ENCODE measurements around the gene LEO1. TPM values are rescaled to one million over a fixed set of nuclear protein-coding genes. Genes with fewer than 3 reads are reported as not detected.

LEO1 gene
- total RNA-seq, 4 donors from 2014 or later = 7.9 to 14.1 (median 10.5) TPM

DNA sequence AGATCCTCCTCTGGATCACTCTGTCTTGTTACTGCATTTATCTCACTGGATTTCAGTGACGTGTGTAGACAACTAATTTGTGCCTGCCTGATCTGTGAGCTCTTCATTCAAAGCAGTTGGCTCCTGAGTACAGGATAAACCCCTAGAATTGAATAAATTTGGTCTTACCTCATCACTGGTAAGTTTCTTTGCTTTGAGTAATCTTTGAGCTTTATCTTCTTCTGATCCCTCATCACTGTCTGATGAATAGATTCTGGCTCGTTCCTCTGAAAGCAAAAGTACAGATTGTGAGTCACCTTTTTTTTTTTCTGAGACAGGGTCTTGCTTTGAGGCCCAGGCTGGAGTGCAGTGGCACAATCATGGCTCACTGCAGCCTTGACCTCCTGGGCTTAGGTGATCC, 24.5 kb downstream of the LEO1 start:
- Histone ChIP-seq H3K36me3 (peaks cover 47 to 92% (median 79%) of the 10 kb centered on the region in 4 donors), H3K27me3 (no peaks in the 10 kb centered on the region), H3K27ac (replicated peaks in 1 of 4) (no peak overlapping the region), H3K9me3 (no peaks in the 10 kb centered on the region), H3K4me1 (no peaks in the 10 kb centered on the region), H3K4me3 (no peak overlapping the region)
- TF ChIP-seq, protein P1, sequence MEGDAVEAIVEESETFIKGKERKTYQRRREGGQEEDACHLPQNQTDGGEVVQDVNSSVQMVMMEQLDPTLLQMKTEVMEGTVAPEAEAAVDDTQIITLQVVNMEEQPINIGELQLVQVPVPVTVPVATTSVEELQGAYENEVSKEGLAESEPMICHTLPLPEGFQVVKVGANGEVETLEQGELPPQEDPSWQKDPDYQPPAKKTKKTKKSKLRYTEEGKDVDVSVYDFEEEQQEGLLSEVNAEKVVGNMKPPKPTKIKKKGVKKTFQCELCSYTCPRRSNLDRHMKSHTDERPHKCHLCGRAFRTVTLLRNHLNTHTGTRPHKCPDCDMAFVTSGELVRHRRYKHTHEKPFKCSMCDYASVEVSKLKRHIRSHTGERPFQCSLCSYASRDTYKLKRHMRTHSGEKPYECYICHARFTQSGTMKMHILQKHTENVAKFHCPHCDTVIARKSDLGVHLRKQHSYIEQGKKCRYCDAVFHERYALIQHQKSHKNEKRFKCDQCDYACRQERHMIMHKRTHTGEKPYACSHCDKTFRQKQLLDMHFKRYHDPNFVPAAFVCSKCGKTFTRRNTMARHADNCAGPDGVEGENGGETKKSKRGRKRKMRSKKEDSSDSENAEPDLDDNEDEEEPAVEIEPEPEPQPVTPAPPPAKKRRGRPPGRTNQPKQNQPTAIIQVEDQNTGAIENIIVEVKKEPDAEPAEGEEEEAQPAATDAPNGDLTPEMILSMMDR (IDR thresholded peaks at IDR 0.05) = no peak
- TF ChIP-seq EP300 (IDR thresholded peaks at IDR 0.05) = no peak
- TF ChIP-seq POLR2AphosphoS5 (IDR thresholded peaks at IDR 0.05) = no peak
- no peak for TF ChIP-seq POLR2A (IDR thresholded peaks at IDR 0.05; ENCODE audit: low read depth)
- DNase-seq (ENCODE audit: extremely low spot score) = no peak
- 100% methylated on average over 1 of the region's 2 CpGs for WGBS
- intact Hi-C loops (cut with DNase I) = no loop called here

DNA sequence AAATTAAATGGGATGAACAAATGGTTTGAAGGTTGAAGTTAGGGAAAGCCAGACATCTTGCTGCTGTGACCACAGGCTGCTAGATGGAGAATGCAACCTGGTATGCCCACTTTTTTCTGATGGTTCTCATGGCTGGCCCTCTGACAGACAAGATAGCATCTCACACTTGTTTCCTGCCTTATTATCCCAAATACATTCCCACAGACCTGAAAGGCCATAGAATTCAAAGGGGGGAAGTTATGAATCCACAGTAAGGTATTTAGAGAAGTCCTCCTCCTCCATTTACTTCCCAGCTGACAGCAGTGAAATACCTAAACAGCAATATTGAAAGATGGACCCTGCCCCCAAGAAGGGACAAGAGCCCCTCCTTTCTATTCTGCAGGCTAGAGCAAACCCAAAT, 32.4 kb downstream of the LEO1 start:
- H3K4me1 ChIP-seq = peaks cover 0 to 8% (median 3%) of the 10 kb centered on the region in 4 donors
- intact Hi-C loops (cut with DNase I) = no loop called here
- no peak for DNase-seq (ENCODE audit: extremely low spot score)
- H3K4me3 ChIP-seq = no peak overlapping the region
- H3K9me3 ChIP-seq = no peaks in the 10 kb centered on the region
- TF ChIP-seq POLR2A (IDR thresholded peaks at IDR 0.05; ENCODE audit: low read depth) (no peak), POLR2AphosphoS5 (IDR thresholded peaks at IDR 0.05) (no peak), EP300 (IDR thresholded peaks at IDR 0.05) (no peak)
- TF ChIP-seq, protein P1 (IDR thresholded peaks at IDR 0.05) = no peak
- H3K36me3 ChIP-seq = peaks cover 0 to 54% (median 34%) of the 10 kb centered on the region in 4 donors
- H3K27ac ChIP-seq (replicated peaks in 1 of 4) = no peak overlapping the region
- no peaks in the 10 kb centered on the region for H3K27me3 ChIP-seq

DNA sequence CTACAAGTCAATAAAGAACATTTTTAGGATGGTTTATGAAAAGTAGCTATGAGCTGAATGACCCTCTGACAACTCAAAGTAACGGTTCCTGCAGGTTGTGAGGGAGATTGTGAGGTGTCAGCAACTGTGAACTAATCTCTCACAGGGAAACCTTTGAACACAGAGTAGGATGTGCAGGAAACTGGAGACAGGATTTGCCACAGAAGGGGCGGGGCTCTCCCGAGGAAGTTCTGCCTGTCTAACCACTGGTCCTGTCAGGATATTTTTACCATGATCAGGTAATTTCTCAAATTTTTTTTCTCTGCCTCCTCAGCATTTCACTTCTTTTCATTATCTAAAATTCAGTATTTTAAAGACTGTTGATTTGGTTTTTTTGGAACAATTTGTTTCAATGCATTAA, 33.3 kb downstream of the LEO1 start:
- Histone ChIP-seq H3K36me3 (peaks cover 0 to 48% (median 29%) of the 10 kb centered on the region in 4 donors), H3K4me3 (no peak overlapping the region), H3K9me3 (no peaks in the 10 kb centered on the region), H3K4me1 (peaks cover 0 to 8% (median 3%) of the 10 kb centered on the region in 4 donors), H3K27ac (replicated peaks in 1 of 4) (no peak overlapping the region), H3K27me3 (no peaks in the 10 kb centered on the region)
- TF ChIP-seq POLR2AphosphoS5 (IDR thresholded peaks at IDR 0.05) = no peak
- no peak for TF ChIP-seq EP300 (IDR thresholded peaks at IDR 0.05)
- no peak for TF ChIP-seq POLR2A (IDR thresholded peaks at IDR 0.05; ENCODE audit: low read depth)
- TF ChIP-seq, protein P1 (IDR thresholded peaks at IDR 0.05) = no peak
- 86% methylated on average over 3 of the region's 3 CpGs for WGBS
- intact Hi-C loops (cut with DNase I) = no loop called here
- DNase-seq (ENCODE audit: extremely low spot score) = no peak

DNA sequence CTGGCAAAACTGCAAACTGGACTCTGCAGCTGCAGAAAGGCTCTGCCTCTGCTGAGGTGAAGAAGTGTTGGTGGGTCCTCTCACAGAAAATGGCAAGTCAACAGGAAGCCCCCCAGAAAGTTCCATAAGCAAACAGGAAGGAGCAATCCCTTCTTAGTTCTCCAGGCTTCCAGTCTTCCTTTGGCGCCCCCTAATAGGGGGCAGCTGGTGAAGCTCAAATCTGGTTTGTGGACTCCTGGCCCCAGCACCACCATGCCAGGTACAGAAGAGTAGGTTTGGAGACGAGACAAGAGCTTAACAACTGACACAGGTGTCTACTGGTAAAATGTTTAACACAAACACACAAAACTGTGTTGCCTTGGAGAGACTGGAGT, 35.5 kb downstream of the LEO1 start:
- Histone ChIP-seq H3K27ac (replicated peaks in 1 of 4) (no peak overlapping the region), H3K9me3 (no peaks in the 10 kb centered on the region), H3K27me3 (no peaks in the 10 kb centered on the region), H3K36me3 (peaks cover 0 to 47% (median 24%) of the 10 kb centered on the region in 4 donors), H3K4me3 (no peak overlapping the region), H3K4me1 (peaks cover 0 to 8% (median 3%) of the 10 kb centered on the region in 4 donors)
- no peak for DNase-seq (ENCODE audit: extremely low spot score)
- intact Hi-C loops (cut with DNase I) = no loop called here
- 85% methylated on average over 2 of the region's 2 CpGs for WGBS
- no peak for TF ChIP-seq POLR2A (IDR thresholded peaks at IDR 0.05; ENCODE audit: low read depth)
- TF ChIP-seq, protein P1 (IDR thresholded peaks at IDR 0.05) = no peak
- TF ChIP-seq EP300 (IDR thresholded peaks at IDR 0.05) = no peak
- TF ChIP-seq POLR2AphosphoS5 (IDR thresholded peaks at IDR 0.05) = no peak

DNA sequence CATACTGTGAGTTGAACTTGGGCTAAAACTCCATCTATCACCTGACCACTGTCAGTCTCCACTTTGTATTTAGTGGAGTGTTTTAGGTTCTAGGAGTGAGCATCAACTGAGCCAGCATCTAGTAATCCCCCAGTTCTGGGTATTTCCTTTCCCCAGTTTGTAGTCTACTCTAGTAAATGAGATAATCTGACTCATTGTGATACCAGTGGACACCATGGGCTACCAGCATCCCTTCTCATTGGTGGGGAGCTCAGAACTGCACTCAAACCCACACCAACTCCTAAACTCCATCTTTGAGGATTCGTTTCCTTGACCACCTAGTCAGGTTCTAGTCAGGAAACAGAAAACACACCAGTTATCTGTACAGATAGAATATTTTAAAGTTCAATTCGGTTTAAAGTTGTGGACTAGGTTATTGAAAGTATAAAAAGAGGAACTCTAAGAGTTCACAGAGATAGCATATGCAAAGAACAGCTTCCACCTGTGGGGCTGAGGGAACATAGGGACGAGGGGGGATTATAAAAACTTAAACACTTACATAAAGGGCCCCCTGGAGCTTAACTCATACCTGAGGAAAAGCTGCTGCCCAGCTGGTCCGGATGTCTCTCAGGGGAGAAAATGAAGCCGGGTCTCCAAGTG, 36.0 kb downstream of the LEO1 start:
- Histone ChIP-seq H3K9me3 (no peaks in the 10 kb centered on the region), H3K36me3 (peaks cover 0 to 44% (median 26%) of the 10 kb centered on the region in 4 donors), H3K4me3 (no peak overlapping the region), H3K4me1 (peaks cover 0 to 8% (median 3%) of the 10 kb centered on the region in 4 donors), H3K27me3 (no peaks in the 10 kb centered on the region), H3K27ac (replicated peaks in 1 of 4) (no peak overlapping the region)
- no peak for DNase-seq (ENCODE audit: extremely low spot score)
- 87% methylated on average over 5 of the region's 5 CpGs for WGBS
- intact Hi-C loops (cut with DNase I) = no loop called here
- TF ChIP-seq EP300 (IDR thresholded peaks at IDR 0.05) (no peak), POLR2A (IDR thresholded peaks at IDR 0.05; ENCODE audit: low read depth) (no peak), POLR2AphosphoS5 (IDR thresholded peaks at IDR 0.05) (no peak)
- TF ChIP-seq, protein P1 (IDR thresholded peaks at IDR 0.05) = no peak
